Ecto neural progenitor cell (in vitro differentiated cells): ENCODE data around the gene ACAA1.
"Not testable (repeated sequence)": the region's sequence is repeated elsewhere in the genome, so short reads cannot be mapped to it uniquely, and the experiment has no call there.

Experiments used
- DNase-seq: peaks from one replicate; pipeline ENCODE4 v3.0.0-alpha.2; 2018; ENCODE audit warnings: low spot score

ACAA1 gene

DNA sequence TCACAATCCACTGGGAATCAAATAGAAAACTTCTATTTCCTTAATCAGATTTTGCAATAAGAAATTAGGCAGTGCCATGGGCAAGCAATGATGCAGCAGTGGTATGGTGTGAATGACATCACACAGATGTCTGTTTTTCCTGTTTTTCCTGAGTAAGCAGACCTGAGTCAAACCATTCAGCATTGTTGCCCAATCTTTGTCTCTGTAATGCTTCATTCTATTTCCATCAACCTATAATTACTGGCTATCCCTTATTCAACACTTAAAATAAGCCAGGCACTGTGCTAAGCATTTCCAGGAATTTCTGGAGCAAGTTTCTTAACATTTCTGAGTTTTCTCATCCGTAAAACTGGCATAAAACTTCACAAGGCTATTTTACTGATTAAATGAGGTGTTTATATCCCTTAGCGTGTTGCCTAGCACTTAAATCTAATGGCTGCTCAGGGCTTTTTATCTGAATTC, 17.1 kb upstream of the ACAA1 start:
- no peak for DNase-seq

DNA sequence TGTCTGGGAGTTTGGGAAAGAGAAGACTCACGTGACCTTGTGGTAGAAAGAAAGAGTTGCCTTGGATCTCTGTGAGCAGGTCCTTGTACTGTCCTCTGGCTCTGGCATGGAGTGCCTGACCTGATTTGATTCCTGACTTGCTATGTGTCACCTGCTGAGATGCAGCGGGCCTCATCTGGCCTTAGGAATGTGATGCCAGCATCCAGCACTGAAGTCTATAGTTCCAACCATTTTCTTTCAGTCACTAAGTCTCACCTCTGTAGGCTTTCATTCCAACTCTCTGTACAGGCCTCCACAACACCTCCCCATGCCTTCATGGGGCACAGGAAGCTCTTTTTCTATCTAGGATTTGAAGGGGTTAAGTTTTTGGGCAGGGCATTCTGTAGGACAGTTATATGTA, 16.3 kb upstream of the ACAA1 start:
- peak; percentile 30 for DNase-seq

DNA sequence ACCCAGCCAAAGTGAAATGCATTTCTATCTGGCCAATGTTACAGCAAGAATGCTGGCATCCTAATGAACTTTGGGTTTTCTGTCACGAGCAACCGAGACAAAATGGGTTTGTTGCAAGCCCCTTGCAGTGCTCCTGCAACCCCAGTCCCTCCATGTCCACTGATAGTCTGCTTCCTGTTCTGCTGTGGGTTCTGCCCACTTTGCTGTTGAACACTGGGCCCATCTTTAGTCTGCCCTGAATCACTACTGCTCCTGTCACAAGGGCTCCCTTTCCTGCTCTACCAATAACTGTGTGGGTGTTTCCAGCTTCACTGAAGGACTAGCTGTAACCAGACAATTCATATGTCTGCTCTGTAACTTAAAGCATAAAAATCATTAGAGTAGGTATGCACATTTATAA, 15.7 kb upstream of the ACAA1 start:
- peak; percentile 16 for DNase-seq

DNA sequence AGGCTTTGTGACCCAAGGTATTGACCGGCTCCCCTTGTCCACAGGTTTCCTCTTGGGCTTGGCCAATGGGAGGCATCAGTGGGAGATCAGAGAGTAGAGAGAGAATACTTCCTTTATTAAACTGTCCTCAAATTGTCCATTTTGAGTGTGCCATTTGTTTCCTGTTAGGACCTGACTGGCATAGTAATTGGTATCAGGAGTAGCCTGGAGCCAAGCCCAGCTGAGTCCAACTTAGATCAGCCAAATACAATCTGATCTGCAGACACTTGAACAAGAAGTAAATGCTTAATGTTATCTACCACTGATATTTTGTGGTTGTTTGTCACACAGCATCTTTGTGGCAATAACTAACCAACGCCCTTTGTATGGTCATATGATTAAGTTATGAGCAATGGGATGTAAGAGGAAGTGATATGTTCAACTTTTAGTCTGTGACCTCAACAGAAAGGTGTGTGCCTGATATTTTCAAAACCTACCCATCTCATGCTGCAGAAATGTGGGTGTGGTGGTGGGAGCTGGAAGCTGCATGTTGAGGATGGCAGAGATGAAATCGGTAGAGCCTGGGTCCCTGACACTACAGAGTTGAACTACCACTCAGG, 14.8 kb upstream of the ACAA1 start:
- DNase-seq, result no peak

DNA sequence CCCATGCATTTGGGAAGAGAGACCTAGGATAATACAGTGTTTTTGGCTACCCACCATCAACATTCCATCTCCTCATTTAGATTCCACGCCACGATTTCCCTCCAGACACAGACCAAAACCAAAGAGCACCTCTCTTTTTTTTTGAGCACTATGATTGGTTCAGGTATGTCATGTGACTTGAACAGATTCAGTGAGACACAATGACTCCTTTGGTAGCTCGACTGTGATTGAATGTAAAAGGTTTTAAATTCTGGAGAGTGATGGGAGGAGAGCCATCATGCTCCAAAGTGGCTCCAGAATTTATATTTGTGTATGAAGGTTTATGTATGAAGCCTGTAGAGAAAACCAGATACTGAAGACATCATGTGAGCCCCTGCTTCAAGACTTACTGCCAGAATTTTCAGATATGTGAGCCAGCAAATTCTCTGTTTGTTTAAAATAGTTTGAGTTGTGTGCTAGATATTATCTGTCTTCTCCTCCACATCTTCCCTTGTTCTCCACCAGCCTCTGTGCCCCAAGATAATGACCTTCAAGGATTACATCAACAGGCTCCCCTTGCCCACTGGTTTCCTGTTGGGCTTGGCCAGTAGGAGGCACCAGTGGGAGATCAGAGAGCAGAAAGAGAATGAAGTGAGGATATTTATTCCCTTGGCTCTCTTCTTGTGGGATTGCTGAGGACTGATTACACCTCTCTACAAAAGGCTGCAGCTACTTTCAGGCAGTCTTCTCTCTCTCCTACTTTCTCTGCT, 14.0 kb upstream of the ACAA1 start:
- DNase-seq, result peak; percentile 21

DNA sequence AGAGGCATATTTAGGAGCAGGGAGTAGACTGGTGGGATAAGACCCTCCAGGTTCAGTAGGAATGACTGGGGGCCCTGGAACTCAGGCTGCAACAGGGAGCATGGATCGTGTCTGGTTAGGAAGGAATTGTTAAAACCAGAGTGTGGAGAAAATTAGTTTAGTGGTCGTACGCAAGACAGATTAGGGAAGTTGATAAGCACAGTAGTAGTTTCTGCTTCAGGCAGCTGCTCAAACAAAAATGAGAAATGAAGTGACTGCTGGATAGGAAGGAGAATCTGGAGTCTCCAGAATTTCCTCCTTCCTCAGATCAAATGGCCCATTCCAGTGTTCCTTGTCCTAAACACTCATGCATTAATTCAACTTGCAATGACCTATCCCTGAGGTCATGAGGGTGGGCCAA, 12.8 kb upstream of the ACAA1 start:
- DNase-seq, result no peak

DNA sequence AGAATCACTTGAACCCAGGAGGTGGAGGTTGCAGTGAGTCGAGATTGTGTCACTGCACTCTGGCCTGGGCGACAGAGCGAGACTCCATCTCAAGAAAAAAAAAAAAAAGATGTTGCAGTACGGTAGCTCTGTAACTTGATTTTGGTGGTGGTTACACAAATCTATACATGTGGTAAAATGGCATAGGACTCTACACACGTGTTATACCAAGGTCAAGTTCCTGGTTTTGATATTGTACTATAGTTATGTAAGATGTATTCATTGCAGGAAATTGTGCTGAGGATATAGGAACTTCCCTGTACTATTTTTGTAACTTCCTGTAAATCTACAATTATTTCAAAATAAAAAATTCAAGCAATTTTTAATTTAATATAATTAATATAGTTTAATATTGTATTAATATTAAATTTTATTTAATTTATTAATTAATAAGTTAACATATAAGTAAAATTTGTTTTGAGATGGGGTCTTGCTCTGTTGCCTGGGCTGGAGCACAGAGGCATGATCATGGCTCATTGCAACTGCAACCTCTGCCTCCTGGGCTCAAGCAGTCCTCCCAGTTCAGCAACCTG, 11.5 kb upstream of the ACAA1 start:
- no peak for DNase-seq

DNA sequence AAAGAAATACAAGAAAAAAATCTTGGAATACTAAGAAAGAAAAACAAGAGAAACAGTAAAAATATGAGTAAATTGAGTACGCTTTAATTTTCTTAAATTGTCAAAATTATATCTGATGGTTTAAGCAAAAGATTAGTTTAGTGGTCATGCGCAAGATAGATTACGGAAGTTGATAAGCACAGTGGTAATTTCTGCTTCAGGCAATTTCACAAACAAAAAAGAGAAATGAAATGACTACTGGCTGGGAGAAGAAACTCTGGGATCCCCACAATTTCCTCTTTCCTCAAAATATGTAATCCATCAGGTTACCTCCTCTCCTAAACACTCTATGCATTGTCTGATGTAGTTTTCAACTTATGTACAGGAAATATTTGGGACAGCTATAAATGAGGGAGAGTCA, 10.5 kb upstream of the ACAA1 start:
- no peak for DNase-seq

DNA sequence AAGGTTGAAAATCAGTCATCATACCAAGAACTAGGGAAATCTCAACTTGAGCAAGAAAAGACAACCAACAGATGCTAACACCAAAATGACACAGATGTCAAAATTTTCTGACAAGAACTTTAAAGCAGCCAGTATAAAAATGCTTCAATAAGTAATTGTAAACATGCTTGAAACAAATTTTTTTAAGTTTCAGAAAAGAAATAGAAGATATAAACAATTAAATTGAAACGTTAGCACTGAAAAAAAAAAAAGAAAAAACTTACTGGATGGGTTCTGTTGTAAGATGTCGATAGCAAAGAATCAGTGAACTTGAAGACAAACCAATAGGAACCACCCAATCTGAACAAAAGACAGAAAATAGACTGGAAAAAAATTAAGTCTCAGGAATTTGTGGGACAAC, 9.6 kb upstream of the ACAA1 start:
- DNase-seq, result no peak

DNA sequence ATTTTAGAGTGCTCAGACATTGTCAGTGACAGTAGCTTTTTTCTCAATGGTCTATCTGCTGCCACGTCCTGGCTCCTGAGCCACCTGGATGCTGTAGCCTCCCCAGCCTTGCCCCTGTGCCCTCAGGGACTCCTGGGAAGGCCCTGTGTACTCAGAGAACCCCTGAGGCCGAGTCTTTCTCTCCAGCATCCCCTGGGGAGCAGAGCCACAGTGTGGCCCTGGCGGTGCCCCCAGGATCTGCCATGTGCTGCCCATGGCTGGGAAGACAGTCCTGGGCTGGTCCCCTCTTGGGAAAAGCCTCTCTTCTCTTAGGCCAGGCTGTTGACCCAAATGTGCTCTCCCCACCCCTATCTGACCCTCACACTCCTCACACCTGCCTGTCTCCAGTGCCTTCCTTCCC, 6.6 kb upstream of the ACAA1 start:
- peak; percentile 25 for DNase-seq

DNA sequence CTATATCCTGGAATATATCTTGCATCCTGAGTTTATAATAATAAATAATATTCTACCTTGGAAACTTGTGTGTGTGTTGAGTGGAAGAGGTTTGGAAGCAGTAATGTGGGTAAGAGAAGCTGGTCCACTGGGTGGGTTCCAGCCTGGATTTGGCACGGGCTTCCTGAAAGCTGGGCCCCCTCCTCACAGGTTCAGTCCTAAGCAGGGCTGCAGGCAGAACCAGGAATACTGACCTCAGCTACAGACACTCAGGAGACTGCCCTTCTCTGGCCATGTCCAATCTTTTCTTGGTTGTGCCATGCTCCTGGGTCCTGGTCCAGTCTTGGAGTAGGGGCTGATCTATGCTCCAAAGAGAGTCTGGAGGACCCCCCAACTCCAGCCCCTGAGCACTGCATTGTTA, 6.0 kb upstream of the ACAA1 start:
- peak; percentile 20 for DNase-seq

DNA sequence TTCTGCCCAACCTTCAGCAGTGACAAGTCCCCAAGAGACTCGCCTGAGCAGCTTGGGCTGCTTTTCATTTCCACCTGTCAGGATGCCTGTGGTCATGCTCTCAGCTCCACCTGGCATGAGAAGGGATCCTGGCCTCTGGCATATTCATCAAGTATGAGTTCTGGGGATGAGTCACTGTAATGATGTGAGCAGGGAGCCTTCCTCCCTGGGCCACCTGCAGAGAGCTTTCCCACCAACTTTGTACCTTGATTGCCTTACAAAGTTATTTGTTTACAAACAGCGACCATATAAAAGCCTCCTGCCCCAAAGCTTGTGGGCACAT, 5.0 kb upstream of the ACAA1 start:
- DNase-seq, result peak; percentile 18

DNA sequence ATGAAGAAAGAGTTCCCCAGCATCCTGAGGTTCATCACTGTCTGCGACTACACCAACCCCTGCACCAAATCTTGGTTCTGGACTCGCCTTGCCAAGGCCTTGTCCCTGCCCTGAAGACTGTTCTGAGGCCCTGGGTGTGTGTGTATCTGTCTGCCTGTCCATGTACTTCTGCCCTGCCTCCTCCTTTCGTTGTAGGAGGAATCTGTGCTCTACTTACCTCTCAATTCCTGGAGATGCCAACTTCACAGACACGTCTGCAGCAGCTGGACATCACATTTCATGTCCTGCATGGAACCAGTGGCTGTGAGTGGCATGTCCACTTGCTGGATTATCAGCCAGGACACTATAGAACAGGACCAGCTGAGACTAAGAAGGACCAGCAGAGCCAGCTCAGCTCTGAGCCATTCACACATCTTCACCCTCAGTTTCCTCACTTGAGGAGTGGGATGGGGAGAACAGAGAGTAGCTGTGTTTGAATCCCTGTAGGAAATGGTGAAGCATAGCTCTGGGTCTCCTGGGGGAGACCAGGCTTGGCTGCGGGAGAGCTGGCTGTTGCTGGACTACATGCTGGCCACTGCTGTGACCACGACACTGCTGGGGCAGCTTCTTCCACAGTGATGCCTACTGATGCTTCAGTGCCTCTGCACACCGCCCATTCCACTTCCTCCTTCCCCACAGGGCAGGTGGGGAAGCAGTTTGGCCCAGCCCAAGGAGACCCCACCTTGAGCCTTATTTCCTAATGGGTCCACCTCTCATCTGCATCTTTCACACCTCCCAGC, 4.4 kb upstream of the ACAA1 start:
- peak; percentile 16 for DNase-seq

DNA sequence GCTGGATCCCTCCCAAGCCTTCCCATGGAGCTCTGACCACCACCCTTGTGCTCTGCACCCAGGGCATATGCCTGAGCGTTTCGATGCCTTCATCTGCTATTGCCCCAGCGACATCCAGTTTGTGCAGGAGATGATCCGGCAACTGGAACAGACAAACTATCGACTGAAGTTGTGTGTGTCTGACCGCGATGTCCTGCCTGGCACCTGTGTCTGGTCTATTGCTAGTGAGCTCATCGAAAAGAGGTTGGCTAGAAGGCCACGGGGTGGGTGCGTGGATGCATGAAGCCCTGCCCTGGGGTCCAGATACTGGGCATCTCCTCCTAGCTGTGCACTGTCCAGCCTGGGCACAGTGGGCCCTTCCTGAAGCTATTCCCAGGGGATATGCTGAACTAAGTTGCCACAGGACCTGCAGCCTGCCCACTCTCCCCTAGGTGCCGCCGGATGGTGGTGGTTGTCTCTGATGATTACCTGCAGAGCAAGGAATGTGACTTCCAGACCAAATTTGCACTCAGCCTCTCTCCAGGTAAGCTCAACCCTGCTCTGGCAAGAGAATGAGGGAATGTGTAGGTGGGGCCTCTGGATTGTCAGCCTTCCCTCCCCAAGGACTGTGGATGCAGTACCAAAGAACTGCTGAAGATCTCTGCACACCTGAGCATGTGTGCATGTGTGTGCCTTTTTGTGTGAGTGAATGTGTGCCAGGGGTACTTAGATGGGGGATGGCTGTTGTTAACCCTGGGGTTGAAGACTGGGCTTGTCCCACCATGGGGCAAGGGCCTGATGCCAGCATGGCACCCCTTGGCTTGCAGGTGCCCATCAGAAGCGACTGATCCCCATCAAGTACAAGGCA, 3.6 kb upstream of the ACAA1 start:
- DNase-seq, result peak; percentile 34

DNA sequence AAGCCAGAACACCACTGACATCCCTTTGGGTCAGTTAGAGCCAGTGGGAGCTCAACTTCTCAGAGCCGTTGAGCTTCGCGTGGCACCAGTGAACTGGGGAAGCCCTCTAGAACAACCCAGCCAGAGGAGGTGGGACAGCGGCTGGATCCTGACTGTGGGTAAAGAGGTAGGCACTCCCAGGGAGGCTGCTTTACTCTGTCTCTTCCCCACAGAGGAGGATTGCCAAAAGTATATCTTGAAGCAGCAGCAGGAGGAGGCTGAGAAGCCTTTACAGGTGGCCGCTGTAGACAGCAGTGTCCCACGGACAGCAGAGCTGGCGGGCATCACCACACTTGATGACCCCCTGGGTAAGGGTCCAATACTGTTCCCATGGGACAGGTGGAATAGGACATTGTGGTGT, 2.7 kb upstream of the ACAA1 start:
- DNase-seq, result no peak

DNA sequence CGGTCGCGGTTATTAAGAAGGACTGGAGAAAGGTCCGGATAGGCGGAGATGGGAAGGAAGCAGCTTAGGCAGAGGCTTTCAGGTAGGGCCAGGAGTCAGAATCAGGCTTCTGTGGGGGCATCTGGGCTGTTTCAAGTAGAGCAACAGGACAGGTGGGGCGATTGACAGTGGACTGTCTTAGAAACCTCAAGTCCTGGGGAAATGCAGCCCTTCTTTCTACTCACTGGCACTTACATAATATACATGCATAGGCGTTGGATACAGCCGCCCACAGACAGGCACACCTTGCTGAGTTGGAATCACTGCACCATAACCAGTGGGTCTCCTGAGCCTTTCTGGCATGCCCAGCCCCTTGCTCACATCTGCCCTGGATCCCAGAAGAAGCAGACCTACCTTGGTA, 2.3 kb upstream of the ACAA1 start:
- no peak for DNase-seq

DNA sequence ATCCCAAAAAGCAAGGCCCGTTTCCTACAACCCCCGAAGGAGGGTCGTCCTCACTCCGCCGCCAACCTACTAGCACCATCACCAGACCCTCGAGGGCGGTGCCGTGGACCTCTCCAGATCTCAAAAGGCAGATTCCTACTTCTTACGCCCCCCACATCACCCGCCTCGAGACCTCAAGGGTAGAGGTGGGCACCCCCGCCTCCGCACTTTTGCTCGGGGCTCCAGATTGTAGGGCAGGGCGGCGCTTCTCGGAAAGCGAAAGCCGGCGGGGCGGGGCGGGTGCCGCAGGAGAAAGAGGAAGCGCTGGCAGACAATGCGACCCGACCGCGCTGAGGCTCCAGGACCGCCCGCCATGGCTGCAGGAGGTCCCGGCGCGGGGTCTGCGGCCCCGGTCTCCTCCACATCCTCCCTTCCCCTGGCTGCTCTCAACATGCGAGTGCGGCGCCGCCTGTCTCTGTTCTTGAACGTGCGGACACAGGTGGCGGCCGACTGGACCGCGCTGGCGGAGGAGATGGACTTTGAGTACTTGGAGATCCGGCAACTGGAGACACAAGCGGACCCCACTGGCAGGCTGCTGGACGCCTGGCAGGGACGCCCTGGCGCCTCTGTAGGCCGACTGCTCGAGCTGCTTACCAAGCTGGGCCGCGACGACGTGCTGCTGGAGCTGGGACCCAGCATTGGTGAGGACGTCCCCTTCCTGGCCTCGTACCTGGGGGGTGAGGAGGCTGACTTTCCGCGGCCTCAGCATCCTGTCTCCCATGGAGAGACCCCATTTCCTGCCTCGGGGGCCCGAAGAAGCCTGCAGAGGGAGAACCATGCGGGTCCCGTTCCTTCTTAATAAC, 1.6 kb upstream of the ACAA1 start, which contains the start of gene MYD88:
Gene MYD88 (plus strand): TSS at position 313 of the 842 bp plus-strand sequence. CDS start 40 bp downstream, at position 353.
- DNase-seq, result peak; percentile 82

DNA sequence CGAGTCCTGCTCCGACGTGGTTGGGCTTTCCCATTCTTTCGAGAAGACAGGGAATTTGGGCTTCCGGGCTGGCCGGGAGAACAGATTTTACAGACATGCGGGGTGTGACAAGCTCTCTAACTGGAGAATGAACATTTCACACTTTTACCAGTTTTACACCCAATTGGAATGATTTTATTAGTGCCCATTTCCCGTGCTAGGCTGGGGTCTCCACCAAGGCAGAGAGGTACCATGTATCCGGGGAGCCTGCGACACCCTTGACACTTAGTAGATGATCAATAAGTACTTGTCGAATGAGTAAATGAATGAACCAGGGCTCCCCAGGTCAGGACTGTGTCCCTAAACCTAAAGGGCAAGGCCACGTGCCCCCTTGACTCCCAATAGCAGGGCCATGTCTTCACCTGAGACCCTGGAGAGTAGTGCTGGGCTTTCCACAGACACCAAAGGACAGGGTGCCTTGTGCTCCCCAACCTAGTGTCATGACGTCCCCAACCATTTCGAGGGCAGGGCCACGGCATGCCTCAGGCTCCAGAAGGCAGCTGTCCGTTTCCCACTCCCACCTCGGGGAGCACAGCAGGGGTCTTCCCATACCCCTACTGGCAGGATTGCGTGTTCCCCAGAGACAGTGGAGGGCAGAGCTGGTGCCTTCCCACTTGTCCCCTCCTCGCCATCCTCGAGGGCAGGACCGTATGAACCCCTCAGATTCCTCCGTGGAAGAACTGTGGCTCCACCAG, 855 bp upstream of the ACAA1 start:
- peak; percentile 68 for DNase-seq

DNA sequence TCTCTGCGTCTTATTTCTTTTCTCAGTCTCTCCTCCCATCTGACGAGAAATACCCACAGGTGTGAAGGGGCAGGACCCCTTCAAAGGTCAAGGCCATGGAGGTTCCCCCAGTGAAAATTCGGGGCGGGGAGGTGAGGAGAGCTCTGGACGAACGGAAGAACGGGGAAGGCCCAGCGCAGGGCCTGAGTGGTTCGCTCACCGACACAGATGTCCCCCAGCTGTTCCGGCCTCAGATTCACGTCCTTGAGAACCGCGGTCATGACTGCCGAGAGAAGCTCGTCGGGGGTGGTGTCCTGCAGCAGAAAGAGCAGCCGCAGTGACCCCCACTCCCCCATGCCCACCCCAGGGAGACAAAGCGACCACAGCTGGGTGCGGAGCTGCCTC, 542 bp downstream of the ACAA1 start:
- DNase-seq, result no peak

DNA sequence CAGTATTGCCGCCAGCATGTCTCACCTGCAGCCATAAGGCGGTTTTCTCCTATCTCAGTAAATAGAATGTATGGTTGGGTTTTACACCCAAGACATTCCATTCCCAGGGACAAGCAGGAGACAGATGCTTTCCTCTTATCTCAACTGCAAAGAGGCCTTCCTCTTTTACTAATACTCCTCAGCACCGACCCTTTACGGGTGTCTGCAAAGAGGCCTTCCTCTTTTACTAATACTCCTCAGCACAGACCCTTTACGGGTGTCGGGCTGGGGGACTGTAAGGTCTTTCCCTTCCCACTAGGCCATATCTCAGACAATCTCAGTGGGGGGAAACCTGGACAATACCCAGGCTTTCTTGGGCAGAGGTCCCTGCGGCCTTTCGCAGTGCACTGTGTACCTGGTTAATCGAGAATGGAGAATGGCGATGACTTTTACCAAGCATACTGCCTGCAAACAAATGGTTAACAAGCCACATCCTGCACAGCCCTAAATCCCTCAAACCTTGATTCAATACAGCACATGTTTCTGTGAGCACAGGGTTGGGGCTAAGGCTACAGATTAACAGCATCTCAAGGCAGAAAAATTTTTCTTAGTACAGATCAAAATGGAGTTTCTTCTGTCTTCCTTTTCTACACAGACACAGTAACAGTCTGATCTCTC, 1.2 kb downstream of the ACAA1 start:
- not testable (repeated sequence) for DNase-seq
